HUES6 (cell line): ENCODE results near the gene FTMT.

ENCODE experiments used
- H3K27ac ChIP-seq: 2 replicates; pipeline ENCODE4 v1.7.0; 2013; ENCODE audit warnings: low read depth, mild to moderate bottlenecking, low read length, inconsistent platforms
- H3K27me3 ChIP-seq: 2 replicates; pipeline ENCODE4 v1.6.1; 2013; ENCODE audit warnings: low read length; ENCODE audit not compliant: control insufficient read depth, insufficient read depth
- H3K36me3 ChIP-seq: 2 replicates; pipeline ENCODE4 v1.6.1; 2013; ENCODE audit warnings: low read length; ENCODE audit not compliant: control insufficient read depth, insufficient read depth
- H3K4me1 ChIP-seq: 2 replicates; pipeline ENCODE4 v1.6.1; 2013; ENCODE audit warnings: low read length; ENCODE audit not compliant: control insufficient read depth, insufficient read depth
- H3K4me3 ChIP-seq: 2 replicates; pipeline ENCODE4 v1.5.1; 2013; ENCODE audit warnings: low read depth, low read length
- H3K9ac ChIP-seq: one replicate; pipeline ENCODE4 v1.6.1; 2013; ENCODE audit warnings: mild to moderate bottlenecking, low read length
- H3K9me3 ChIP-seq: 2 replicates; pipeline ENCODE4 v1.6.1; 2013; ENCODE audit warnings: low read depth, low read length; ENCODE audit not compliant: control insufficient read depth, insufficient read depth

FTMT gene

DNA sequence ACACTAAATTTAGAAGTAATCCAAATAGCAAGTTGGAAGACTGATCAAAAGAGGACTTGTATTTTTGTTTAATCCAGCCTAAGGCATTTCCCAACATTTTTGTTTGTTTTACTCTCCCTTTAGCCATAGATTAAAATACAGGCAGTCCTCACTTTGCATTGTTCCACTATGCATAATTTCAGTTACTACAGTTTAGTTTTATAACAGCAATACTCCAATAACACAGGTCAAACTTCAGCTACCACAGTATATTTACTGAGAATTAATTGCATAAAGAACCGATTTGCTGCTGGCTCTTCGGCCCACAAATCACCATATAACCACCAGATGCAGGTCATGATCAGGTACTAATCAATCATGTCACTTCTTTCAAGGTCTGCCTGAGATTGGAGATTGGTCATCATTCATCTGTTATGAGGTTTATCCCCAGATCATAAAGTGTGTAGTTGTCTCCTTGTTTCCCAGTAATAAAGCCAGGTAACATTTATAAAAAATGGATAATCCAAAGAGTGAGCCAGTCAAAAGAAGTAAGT, 12.1 kb downstream of the FTMT start:
- no peaks in the 10 kb centered on the region for H3K36me3 ChIP-seq
- no peak overlapping the region for H3K27ac ChIP-seq
- H3K9ac ChIP-seq, result no peak overlapping the region
- no peak overlapping the region for H3K4me3 ChIP-seq
- H3K4me1 ChIP-seq, result peaks cover 4% of the 10 kb centered on the region; the same call in 1 of the 2 replicates
- no peaks in the 10 kb centered on the region for H3K27me3 ChIP-seq
- H3K9me3 ChIP-seq, result no peaks in the 10 kb centered on the region

DNA sequence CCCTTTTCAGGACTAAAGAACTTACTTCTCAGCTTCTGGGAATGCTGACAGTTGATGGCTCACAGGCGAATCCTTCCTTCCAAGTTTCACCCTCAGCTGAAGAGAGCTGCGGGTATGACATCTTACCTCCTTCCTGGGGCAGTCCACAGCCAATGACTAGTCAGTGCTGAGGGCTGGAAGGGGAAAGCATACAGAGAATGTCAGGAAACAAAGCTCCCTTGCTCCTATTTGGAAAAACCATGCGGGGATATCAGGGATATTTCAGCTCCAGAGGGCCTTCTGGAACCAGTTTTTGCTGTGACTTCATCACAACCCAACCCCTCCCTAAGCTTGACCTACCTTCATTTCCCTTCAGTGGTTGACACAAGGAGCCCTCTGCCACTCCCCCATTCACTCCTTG, 15.7 kb downstream of the FTMT start:
- no peaks in the 10 kb centered on the region for H3K4me1 ChIP-seq
- H3K36me3 ChIP-seq, result no peaks in the 10 kb centered on the region
- no peaks in the 10 kb centered on the region for H3K27me3 ChIP-seq
- H3K9me3 ChIP-seq, result no peaks in the 10 kb centered on the region
- no peak overlapping the region for H3K27ac ChIP-seq
- no peak overlapping the region for H3K9ac ChIP-seq
- no peak overlapping the region for H3K4me3 ChIP-seq

GRCh38 chr5:121870489-121870888, 18.8 kb downstream of the FTMT start:
- H3K9ac ChIP-seq, result no peak overlapping the region
- no peak overlapping the region for H3K27ac ChIP-seq
- H3K9me3 ChIP-seq, result no peaks in the 10 kb centered on the region
- H3K4me3 ChIP-seq, result no peak overlapping the region
- H3K4me1 ChIP-seq, result no peaks in the 10 kb centered on the region
- no peaks in the 10 kb centered on the region for H3K36me3 ChIP-seq
- no peaks in the 10 kb centered on the region for H3K27me3 ChIP-seq

DNA sequence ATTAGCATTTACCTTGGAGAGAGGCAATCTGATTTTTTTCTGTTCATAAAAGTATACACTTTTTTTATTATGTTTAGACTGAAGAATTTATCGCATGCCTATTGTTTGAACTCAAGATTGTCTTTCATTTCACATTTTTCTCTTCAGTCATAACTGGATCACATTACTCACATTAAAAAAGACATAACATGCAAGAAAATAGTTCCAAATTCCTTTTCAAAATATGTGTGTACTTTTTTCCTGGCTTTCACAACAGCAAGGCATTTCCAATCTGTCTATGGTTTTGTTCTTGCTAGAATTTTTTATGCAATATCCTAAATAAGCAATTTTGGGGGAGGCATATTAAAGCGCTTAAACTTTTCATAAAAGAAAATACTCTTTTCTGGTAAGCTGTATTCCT, 21.2 kb downstream of the FTMT start:
- Histone ChIP-seq H3K9me3 (no peaks in the 10 kb centered on the region), H3K9ac (no peak overlapping the region), H3K4me1 (no peaks in the 10 kb centered on the region), H3K27me3 (no peaks in the 10 kb centered on the region), H3K4me3 (no peak overlapping the region), H3K27ac (no peak overlapping the region), H3K36me3 (no peaks in the 10 kb centered on the region)

DNA sequence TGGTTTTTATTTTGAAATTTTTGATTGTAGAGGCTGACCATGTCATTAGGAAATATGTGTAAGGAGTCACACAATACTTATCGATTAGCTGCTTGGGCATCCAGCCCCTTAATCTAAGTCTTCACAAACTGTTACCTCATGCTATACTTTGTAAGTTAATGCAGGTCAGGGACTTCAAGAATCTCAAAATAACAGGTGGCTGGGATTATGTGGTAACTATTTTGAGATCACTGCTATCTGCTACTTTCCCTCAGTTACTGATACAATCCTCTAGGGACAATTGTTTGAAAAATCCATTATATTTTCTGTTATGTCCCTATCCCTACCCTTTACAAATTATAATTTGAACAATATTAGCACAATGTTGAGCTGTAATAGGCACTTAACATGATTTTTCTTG, 21.7 kb downstream of the FTMT start:
- Histone ChIP-seq H3K9me3 (no peaks in the 10 kb centered on the region), H3K4me3 (no peak overlapping the region), H3K36me3 (no peaks in the 10 kb centered on the region), H3K4me1 (no peaks in the 10 kb centered on the region), H3K27me3 (no peaks in the 10 kb centered on the region), H3K9ac (no peak overlapping the region), H3K27ac (no peak overlapping the region)

DNA sequence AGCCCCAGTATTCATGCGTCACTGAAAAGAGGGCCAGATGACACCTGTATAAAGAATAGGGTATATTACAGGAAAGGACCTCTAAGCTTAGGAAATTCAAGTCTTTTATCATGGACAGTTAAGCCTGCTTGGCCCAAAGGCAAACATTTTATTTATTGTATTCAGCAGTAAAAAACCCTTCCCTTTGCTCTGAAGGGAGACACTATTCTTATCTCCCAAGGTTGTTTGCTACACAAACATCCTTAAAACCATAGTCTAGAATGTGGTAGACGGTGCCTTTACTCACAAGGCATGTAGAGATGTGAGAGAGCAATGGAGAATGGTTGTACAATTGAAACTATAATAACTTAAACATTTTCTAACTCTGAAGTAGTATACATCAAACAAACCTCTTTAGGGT, 33.9 kb downstream of the FTMT start:
- no peaks in the 10 kb centered on the region for H3K9me3 ChIP-seq
- H3K36me3 ChIP-seq, result no peaks in the 10 kb centered on the region
- no peak overlapping the region for H3K27ac ChIP-seq
- no peak overlapping the region for H3K4me3 ChIP-seq
- H3K9ac ChIP-seq, result no peak overlapping the region
- no peaks in the 10 kb centered on the region for H3K27me3 ChIP-seq
- H3K4me1 ChIP-seq, result no peaks in the 10 kb centered on the region

- no peak overlapping the region for H3K9ac ChIP-seq
- no peaks in the 10 kb centered on the region for H3K36me3 ChIP-seq
- H3K27me3 ChIP-seq, result no peaks in the 10 kb centered on the region
- no peak overlapping the region for H3K27ac ChIP-seq
- no peak overlapping the region for H3K4me3 ChIP-seq
- H3K9me3 ChIP-seq, result no peaks in the 10 kb centered on the region
- no peaks in the 10 kb centered on the region for H3K4me1 ChIP-seq
Measured at GRCh38 chr5:121887727-121888126, 36.0 kb downstream of the FTMT start.

DNA sequence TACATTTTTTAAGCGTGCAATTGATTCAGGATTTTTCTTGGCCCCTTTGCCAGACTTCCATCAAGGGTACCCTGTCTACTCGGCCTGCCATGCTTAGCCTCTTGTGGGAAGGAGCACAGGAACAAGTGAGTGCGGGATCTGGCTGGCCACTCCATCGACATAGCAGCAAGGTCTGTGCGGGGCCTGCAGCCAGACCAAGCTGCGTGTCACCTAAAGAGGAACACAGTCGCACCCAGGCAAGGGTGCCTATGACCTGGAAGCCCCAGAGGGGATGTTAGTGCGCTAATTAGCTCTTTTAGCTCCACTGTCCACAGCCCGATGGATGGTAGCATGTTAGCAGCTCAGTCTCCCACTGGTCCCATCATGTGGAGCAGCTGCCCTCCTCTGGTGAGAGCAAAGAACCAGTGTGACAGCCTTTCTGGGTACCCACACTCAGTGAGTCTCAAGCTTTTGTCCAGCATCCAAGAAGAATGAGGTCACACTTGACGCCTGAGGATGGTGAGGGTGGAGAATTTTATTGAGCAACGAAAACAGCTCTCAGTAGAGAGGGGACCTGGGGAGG, 38.7 kb downstream of the FTMT start:
- no peaks in the 10 kb centered on the region for H3K9me3 ChIP-seq
- H3K4me3 ChIP-seq, result no peak overlapping the region
- no peaks in the 10 kb centered on the region for H3K36me3 ChIP-seq
- H3K4me1 ChIP-seq, result no peaks in the 10 kb centered on the region
- no peak overlapping the region for H3K27ac ChIP-seq
- H3K27me3 ChIP-seq, result no peaks in the 10 kb centered on the region
- H3K9ac ChIP-seq, result no peak overlapping the region

GRCh38 chr5:121897341-121897740, 45.7 kb downstream of the FTMT start:
- no peaks in the 10 kb centered on the region for H3K36me3 ChIP-seq
- no peaks in the 10 kb centered on the region for H3K9me3 ChIP-seq
- no peaks in the 10 kb centered on the region for H3K27me3 ChIP-seq
- no peak overlapping the region for H3K4me3 ChIP-seq
- H3K4me1 ChIP-seq, result no peaks in the 10 kb centered on the region
- no peak overlapping the region for H3K27ac ChIP-seq
- H3K9ac ChIP-seq, result no peak overlapping the region

GRCh38 chr5:121899346-121899745, 47.7 kb downstream of the FTMT start:
- H3K27me3 ChIP-seq, result no peaks in the 10 kb centered on the region
- no peaks in the 10 kb centered on the region for H3K36me3 ChIP-seq
- H3K4me1 ChIP-seq, result no peaks in the 10 kb centered on the region
- no peak overlapping the region for H3K4me3 ChIP-seq
- no peaks in the 10 kb centered on the region for H3K9me3 ChIP-seq
- no peak overlapping the region for H3K27ac ChIP-seq
- no peak overlapping the region for H3K9ac ChIP-seq
